ENCODE measurements around the gene ADGRD2.

ADGRD2 gene

GRCh38 chr9:124415852-124416484, 34.3 kb upstream of the ADGRD2 start:
- Histone ChIP-seq H3K4me2 (ENCODE audit: low read length, poor library complexity, severe bottlenecking) (no peak overlapping the region), H3K18ac (ENCODE audit: low read depth in 1 of 2, low read length in 2 of 2) (no peak overlapping the region), H2AFZ (ENCODE audit: low read depth, low read length) (no peak overlapping the region), H2BK120ac (ENCODE audit: low read depth, low read length) (no peak overlapping the region), H2AK5ac (ENCODE audit: low read length, severe bottlenecking) (no peak overlapping the region), H3K14ac (ENCODE audit: low read length in 2 of 2) (no peak overlapping the region), H3K27ac (ENCODE audit: low read length, poor library complexity, severe bottlenecking) (no peak overlapping the region), H3K9ac (ENCODE audit: low read length) (no peak overlapping the region), H3K79me1 (replicated peaks; ENCODE audit: low read length, poor library complexity, severe bottlenecking) (peaks cover 1% of the 10 kb centered on the region), H2BK15ac (ENCODE audit: low read depth, poor library complexity, severe bottlenecking) (no peak overlapping the region), H3K4me3 (ENCODE audit: insufficient read depth in 1 of 2, low read depth in 1 of 2, low read length in 2 of 2) (peak overlapping the region in 1 of 2 experiments; percentile 99), H2BK12ac (ENCODE audit: low read length in 2 of 2) (no peak overlapping the region), H3K4me1 (ENCODE audit: control insufficient read depth, insufficient read depth, low read depth, low read length) (peaks cover 3% of the 10 kb centered on the region), H3K4ac (ENCODE audit: low read depth in 1 of 2, low read length in 2 of 2) (no peak overlapping the region), H4K8ac (ENCODE audit: low read length) (peak overlapping the region; percentile 94), H2BK5ac (ENCODE audit: low read depth, low read length, poor library complexity, severe bottlenecking) (no peak overlapping the region), H3K9me3 (ENCODE audit: control insufficient read depth, low read length) (peaks cover 4% of the 10 kb centered on the region), H3K36me3 (ENCODE audit: control insufficient read depth in 1 of 2, insufficient read depth in 2 of 2, low read depth in 1 of 2, low read length in 2 of 2) (peaks cover 5 to 34% of the 10 kb centered on the region in 2 experiments), H3K27me3 (ENCODE audit: control insufficient read depth in 1 of 2, insufficient read depth in 1 of 2, low read length in 2 of 2) (no peaks in the 10 kb centered on the region), H3K23ac (ENCODE audit: low read length in 2 of 2) (no peak overlapping the region), H4K91ac (ENCODE audit: low read length) (no peak overlapping the region)
- no peak for DNase-seq
- 95% methylated on average over 14 of the region's 17 CpGs for WGBS

- no peak overlapping the region for H2BK15ac ChIP-seq (ENCODE audit: low read depth, poor library complexity, severe bottlenecking)
Measured at GRCh38 chr9:124419832-124420489, 30.3 kb upstream of the ADGRD2 start.

DNA sequence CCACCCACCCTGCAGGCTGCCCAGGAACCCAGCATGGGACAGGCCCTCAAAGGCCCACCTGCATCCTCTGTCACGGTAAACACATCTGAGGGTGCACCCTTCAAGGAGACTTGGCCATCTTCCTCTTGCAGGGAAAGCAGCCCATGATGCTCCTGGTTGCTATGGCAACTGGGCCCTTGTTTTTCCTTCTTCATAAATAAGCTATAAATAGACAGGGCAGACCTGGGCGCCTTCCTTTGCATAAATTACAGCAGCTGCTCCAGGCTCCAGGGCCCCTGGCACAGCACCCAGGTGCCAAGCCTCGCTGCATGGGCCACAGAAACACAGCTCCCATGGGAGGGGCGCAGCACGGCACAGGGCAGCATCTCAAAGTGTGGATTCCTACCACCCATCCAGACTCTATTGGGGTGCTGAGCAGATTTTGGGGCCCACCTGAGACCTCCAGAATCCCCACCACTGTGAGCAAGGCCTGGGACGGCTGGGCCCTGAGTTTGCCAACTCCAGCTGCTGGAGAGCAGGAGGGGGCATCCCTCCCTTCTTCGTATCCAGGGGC, 29.2 kb upstream of the ADGRD2 start:
- no peaks in the 10 kb centered on the region for H3K9me3 ChIP-seq (ENCODE audit: control insufficient read depth, low read length)
- peak; percentile 60 for DNase-seq
- no peaks in the 10 kb centered on the region for H3K36me3 ChIP-seq (ENCODE audit: control insufficient read depth in 1 of 2, insufficient read depth in 2 of 2, low read depth in 1 of 2, low read length in 2 of 2)
- no peak overlapping the region for H3K23ac ChIP-seq (ENCODE audit: low read length in 2 of 2)
- H4K8ac ChIP-seq (ENCODE audit: low read length) = no peak overlapping the region
- H3K79me1 ChIP-seq (replicated peaks; ENCODE audit: low read length, poor library complexity, severe bottlenecking) = no peaks in the 10 kb centered on the region
- H3K27ac ChIP-seq (ENCODE audit: low read length, poor library complexity, severe bottlenecking) = no peak overlapping the region
- no peak overlapping the region for H3K4me2 ChIP-seq (ENCODE audit: low read length, poor library complexity, severe bottlenecking)
- no peak overlapping the region for H4K91ac ChIP-seq (ENCODE audit: low read length)
- H2BK120ac ChIP-seq (ENCODE audit: low read depth, low read length) = no peak overlapping the region
- no peak overlapping the region for H3K4ac ChIP-seq (ENCODE audit: low read depth in 1 of 2, low read length in 2 of 2)
- no peak overlapping the region for H2AFZ ChIP-seq (ENCODE audit: low read depth, low read length)
- WGBS = 79% methylated on average over 7 of the region's 7 CpGs
- no peak overlapping the region for H2BK12ac ChIP-seq (ENCODE audit: low read length in 2 of 2)
- H3K27me3 ChIP-seq (ENCODE audit: control insufficient read depth in 1 of 2, insufficient read depth in 1 of 2, low read length in 2 of 2) = peaks cover 14 to 21% of the 10 kb centered on the region in 2 experiments
- no peak overlapping the region for H3K4me3 ChIP-seq (ENCODE audit: insufficient read depth in 1 of 2, low read depth in 1 of 2, low read length in 2 of 2)
- no peak overlapping the region for H2BK5ac ChIP-seq (ENCODE audit: low read depth, low read length, poor library complexity, severe bottlenecking)
- no peak overlapping the region for H3K14ac ChIP-seq (ENCODE audit: low read length in 2 of 2)
- no peak overlapping the region for H3K9ac ChIP-seq (ENCODE audit: low read length)
- no peak overlapping the region for H2BK15ac ChIP-seq (ENCODE audit: low read depth, poor library complexity, severe bottlenecking)
- no peak overlapping the region for H3K18ac ChIP-seq (ENCODE audit: low read depth in 1 of 2, low read length in 2 of 2)
- no peak overlapping the region for H2AK5ac ChIP-seq (ENCODE audit: low read length, severe bottlenecking)
- H3K4me1 ChIP-seq (ENCODE audit: control insufficient read depth, insufficient read depth, low read depth, low read length) = peaks cover 3% of the 10 kb centered on the region

More at GRCh38 chr9:124419832-124420489, 30.3 kb upstream of the ADGRD2 start:
- H3K36me3 ChIP-seq (ENCODE audit: control insufficient read depth in 1 of 2, insufficient read depth in 2 of 2, low read depth in 1 of 2, low read length in 2 of 2) = no peaks in the 10 kb centered on the region
- H2AK5ac ChIP-seq (ENCODE audit: low read length, severe bottlenecking) = no peak overlapping the region
- no peak overlapping the region for H2BK5ac ChIP-seq (ENCODE audit: low read depth, low read length, poor library complexity, severe bottlenecking)
- peaks cover 14 to 21% of the 10 kb centered on the region in 2 experiments for H3K27me3 ChIP-seq (ENCODE audit: control insufficient read depth in 1 of 2, insufficient read depth in 1 of 2, low read length in 2 of 2)
- peak overlapping the region; percentile 81 for H4K91ac ChIP-seq (ENCODE audit: low read length)
- H3K4me2 ChIP-seq (ENCODE audit: low read length, poor library complexity, severe bottlenecking) = no peak overlapping the region
- peaks cover 3% of the 10 kb centered on the region for H3K4me1 ChIP-seq (ENCODE audit: control insufficient read depth, insufficient read depth, low read depth, low read length)
- peak overlapping the region; percentile 32 for H3K9ac ChIP-seq (ENCODE audit: low read length)
- no peak for DNase-seq
- peaks cover 4% of the 10 kb centered on the region for H3K9me3 ChIP-seq (ENCODE audit: control insufficient read depth, low read length)
- H3K4ac ChIP-seq (ENCODE audit: low read depth in 1 of 2, low read length in 2 of 2) = no peak overlapping the region
- peak overlapping the region in 1 of 2 experiments; percentile 70 for H3K18ac ChIP-seq (ENCODE audit: low read depth in 1 of 2, low read length in 2 of 2)
- WGBS = 85% methylated on average over 6 of the region's 6 CpGs
- no peak overlapping the region for H3K23ac ChIP-seq (ENCODE audit: low read length in 2 of 2)
- H3K14ac ChIP-seq (ENCODE audit: low read length in 2 of 2) = no peak overlapping the region
- H3K27ac ChIP-seq (ENCODE audit: low read length, poor library complexity, severe bottlenecking) = no peak overlapping the region
- H4K8ac ChIP-seq (ENCODE audit: low read length) = peak overlapping the region; percentile 85
- H3K4me3 ChIP-seq (ENCODE audit: insufficient read depth in 1 of 2, low read depth in 1 of 2, low read length in 2 of 2) = no peak overlapping the region
- no peak overlapping the region for H2BK120ac ChIP-seq (ENCODE audit: low read depth, low read length)
- H2AFZ ChIP-seq (ENCODE audit: low read depth, low read length) = peak overlapping the region; percentile 36
- H2BK12ac ChIP-seq (ENCODE audit: low read length in 2 of 2) = no peak overlapping the region
- no peaks in the 10 kb centered on the region for H3K79me1 ChIP-seq (replicated peaks; ENCODE audit: low read length, poor library complexity, severe bottlenecking)

DNA sequence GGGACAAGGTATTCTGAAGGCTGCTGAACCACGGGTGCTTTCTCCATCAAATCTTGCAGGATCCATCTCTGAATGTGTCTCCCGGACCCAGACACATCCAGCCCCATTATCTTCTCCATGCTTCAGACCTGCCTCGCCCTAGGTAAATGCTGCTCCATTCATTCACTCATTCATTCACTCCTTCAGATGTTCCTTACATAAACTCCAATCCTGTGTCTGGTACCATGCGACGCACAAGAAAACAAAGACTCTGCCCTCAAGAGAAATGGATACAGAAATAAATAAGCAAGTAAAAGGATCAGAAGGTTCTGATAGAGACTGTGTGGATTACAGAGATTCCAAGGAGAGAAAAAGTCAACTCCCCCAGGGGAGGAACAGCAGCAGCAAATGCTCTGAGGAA, 27.1 kb upstream of the ADGRD2 start:
- Histone ChIP-seq H2BK5ac (ENCODE audit: low read depth, low read length, poor library complexity, severe bottlenecking) (no peak overlapping the region), H3K79me1 (replicated peaks; ENCODE audit: low read length, poor library complexity, severe bottlenecking) (no peaks in the 10 kb centered on the region), H2BK12ac (ENCODE audit: low read length in 2 of 2) (no peak overlapping the region), H3K14ac (ENCODE audit: low read length in 2 of 2) (no peak overlapping the region), H2AK5ac (ENCODE audit: low read length, severe bottlenecking) (no peak overlapping the region), H2BK15ac (ENCODE audit: low read depth, poor library complexity, severe bottlenecking) (no peak overlapping the region), H3K9me3 (ENCODE audit: control insufficient read depth, low read length) (no peaks in the 10 kb centered on the region), H3K4me1 (ENCODE audit: control insufficient read depth, insufficient read depth, low read depth, low read length) (peaks cover 3% of the 10 kb centered on the region), H3K4me2 (ENCODE audit: low read length, poor library complexity, severe bottlenecking) (no peak overlapping the region), H4K91ac (ENCODE audit: low read length) (no peak overlapping the region), H3K4me3 (ENCODE audit: insufficient read depth in 1 of 2, low read depth in 1 of 2, low read length in 2 of 2) (no peak overlapping the region), H2AFZ (ENCODE audit: low read depth, low read length) (no peak overlapping the region), H2BK120ac (ENCODE audit: low read depth, low read length) (no peak overlapping the region), H3K18ac (ENCODE audit: low read depth in 1 of 2, low read length in 2 of 2) (no peak overlapping the region), H4K8ac (ENCODE audit: low read length) (no peak overlapping the region), H3K9ac (ENCODE audit: low read length) (no peak overlapping the region), H3K27ac (ENCODE audit: low read length, poor library complexity, severe bottlenecking) (no peak overlapping the region), H3K36me3 (ENCODE audit: control insufficient read depth in 1 of 2, insufficient read depth in 2 of 2, low read depth in 1 of 2, low read length in 2 of 2) (no peaks in the 10 kb centered on the region), H3K23ac (ENCODE audit: low read length in 2 of 2) (no peak overlapping the region), H3K27me3 (ENCODE audit: control insufficient read depth in 1 of 2, insufficient read depth in 1 of 2, low read length in 2 of 2) (peaks cover 14 to 21% of the 10 kb centered on the region in 2 experiments), H3K4ac (ENCODE audit: low read depth in 1 of 2, low read length in 2 of 2) (no peak overlapping the region)
- WGBS = 88% methylated on average over 5 of the region's 5 CpGs
- no peak for DNase-seq

Data from mesenchymal stem cell (in vitro differentiated cells and primary cell).